ENCODE measurements around the gene BMP8A.
"Not testable (repeated sequence)": the region's sequence is repeated elsewhere in the genome, so short reads cannot be mapped to it uniquely, and the experiment has no call there.

BMP8A gene

DNA sequence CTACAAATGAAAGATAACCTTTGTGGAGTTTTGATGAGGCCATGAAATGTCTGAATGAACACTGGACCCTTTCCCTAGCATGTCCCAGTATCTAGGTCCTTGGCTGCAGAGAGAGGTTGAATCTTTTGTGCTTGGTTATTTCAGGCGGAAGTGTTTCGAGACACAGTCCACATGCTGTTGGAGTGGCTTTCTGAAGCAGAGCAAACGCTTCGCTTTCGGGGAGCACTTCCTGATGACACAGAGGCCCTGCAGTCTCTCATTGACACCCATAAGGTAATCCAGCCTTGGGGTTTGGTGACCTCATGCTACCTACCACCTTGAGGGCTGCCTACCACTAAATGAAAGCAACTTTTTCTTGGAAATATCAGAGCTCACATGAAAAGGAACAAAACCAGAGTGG lies 38.9 kb upstream of the BMP8A start:
- TF ChIP-seq, protein P1, sequence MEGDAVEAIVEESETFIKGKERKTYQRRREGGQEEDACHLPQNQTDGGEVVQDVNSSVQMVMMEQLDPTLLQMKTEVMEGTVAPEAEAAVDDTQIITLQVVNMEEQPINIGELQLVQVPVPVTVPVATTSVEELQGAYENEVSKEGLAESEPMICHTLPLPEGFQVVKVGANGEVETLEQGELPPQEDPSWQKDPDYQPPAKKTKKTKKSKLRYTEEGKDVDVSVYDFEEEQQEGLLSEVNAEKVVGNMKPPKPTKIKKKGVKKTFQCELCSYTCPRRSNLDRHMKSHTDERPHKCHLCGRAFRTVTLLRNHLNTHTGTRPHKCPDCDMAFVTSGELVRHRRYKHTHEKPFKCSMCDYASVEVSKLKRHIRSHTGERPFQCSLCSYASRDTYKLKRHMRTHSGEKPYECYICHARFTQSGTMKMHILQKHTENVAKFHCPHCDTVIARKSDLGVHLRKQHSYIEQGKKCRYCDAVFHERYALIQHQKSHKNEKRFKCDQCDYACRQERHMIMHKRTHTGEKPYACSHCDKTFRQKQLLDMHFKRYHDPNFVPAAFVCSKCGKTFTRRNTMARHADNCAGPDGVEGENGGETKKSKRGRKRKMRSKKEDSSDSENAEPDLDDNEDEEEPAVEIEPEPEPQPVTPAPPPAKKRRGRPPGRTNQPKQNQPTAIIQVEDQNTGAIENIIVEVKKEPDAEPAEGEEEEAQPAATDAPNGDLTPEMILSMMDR (IDR thresholded peaks at IDR 0.05; ENCODE audit: insufficient read depth, missing control alignments), result no peak
- FAIRE-seq (no peak), DNase-seq (ENCODE audit: insufficient read length, low spot score) (no peak)

DNA sequence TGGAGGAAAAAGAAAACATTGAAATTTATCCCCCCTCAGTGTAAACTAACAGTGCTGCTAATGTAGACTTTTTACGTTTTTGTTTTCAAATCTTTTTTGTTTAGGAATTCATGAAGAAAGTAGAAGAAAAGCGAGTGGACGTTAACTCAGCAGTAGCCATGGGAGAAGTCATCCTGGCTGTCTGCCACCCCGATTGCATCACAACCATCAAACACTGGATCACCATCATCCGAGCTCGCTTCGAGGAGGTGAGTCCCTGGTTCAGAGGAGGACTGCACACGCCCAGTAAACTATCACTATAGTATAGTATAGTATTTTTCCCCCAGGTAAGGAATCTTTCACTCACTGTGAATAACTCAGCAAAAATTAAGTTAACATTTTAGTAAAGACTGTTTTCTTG lies 37.8 kb upstream of the BMP8A start:
- FAIRE-seq, result no peak
- TF ChIP-seq, protein P1 (IDR thresholded peaks at IDR 0.05; ENCODE audit: insufficient read depth, missing control alignments), result no peak
- DNase-seq (ENCODE audit: insufficient read length, low spot score), result no peak

DNA sequence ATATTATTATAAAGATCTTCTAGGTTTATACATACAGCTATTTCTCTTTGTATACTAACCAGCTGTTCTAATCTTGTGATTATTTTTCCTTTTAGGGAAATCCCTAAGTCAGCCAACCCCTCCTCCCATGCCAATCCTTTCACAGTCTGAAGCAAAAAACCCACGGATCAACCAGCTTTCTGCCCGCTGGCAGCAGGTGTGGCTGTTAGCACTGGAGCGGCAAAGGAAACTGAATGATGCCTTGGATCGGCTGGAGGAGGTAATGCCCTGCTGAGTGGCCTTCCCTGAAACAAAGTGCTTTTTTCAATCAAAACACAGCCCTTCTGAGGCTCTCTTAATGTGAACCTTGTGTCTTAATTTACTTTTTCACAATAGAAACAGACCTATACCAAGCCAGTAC lies 32.4 kb upstream of the BMP8A start:
- FAIRE-seq, result no peak
- TF ChIP-seq, protein P1 (IDR thresholded peaks at IDR 0.05; ENCODE audit: insufficient read depth, missing control alignments), result no peak
- DNase-seq (ENCODE audit: insufficient read length, low spot score), result no peak

DNA sequence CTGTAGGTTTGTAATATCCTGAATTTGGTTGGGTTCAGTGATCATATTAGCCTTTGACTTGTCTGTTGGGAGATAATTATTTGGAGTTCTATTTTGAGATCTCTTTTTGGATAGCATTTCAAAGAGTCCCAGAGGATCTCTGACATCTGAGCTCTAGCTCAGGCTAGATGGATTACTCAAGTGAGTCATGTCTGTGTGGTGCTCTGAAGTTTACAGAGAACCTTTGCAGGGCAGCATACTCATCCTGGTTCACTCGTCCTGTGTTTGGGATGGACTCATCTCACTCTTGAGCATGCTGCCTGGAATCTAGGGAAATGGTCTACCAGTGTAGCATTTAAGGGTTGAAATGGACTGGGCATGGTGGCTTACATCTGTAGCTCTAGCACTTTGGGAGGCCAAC lies 29.4 kb upstream of the BMP8A start:
- TF ChIP-seq, protein P1 (IDR thresholded peaks at IDR 0.05; ENCODE audit: insufficient read depth, missing control alignments), result no peak
- FAIRE-seq (no peak), DNase-seq (ENCODE audit: insufficient read length, low spot score) (no peak)

DNA sequence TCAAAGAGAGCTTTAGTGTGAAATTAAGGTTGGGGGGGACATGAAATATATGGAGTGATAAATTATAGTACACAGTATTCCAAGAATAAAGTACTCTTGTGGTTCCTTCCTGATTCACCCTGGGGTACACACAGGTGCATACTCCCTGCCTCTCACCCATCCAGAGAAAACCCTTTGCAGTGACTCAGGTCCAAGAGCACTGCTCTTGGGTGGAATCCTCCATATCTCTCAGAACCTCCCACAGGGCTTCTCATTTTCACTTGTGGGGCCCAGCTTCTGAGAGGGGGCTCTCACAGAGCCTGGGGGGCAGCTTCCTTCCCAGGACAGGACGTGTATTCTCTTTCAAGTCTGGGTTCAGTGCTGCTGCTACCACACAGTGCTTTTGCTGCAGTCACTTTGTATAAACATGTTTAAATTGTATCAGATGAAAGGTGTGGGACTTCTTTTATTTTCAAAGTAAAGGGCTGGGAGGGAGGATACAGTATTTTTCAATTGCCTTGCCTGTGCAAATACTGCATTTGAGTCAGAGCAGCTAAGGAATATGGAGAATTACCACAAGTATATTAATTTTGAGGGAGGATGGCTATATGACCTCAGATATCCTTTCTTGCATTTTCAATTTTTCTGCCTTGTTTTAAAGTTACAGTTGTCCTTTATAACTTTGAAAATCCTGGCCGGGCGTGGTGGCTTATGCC lies 24.9 kb upstream of the BMP8A start:
- FAIRE-seq (no peak), DNase-seq (ENCODE audit: insufficient read length, low spot score) (no peak)
- TF ChIP-seq, protein P1 (IDR thresholded peaks at IDR 0.05; ENCODE audit: insufficient read depth, missing control alignments), result no peak

DNA sequence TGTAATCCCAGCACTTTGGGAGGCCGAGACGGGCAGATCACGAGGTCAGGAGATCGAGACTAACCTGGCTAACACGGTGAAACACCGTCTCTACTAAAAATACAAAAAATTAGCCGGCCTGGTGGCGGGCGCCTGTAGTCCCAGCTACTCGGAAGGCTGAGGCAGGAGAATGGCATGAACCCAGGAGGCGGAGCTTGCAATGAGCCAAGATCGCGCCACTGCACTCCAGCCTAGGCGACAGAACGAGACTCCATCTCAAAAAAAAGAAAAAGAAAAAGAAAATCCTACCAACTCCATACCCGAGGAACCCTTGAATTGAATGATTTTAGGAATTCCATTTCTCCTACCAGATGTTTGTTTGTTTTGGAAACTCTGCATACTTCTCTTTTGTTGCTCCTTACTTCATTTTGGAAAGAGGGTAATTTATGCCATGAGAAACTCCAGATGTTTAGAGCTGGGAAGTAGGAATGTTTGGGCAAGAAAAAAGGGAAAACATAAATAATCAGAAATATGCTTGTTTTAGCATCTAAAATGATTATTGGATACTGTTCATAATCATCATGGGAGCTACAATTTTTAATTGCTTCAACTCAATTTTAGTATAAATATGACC lies 24.2 kb upstream of the BMP8A start:
- FAIRE-seq; DNase-seq (ENCODE audit: insufficient read length, low spot score): not testable (repeated sequence)

DNA sequence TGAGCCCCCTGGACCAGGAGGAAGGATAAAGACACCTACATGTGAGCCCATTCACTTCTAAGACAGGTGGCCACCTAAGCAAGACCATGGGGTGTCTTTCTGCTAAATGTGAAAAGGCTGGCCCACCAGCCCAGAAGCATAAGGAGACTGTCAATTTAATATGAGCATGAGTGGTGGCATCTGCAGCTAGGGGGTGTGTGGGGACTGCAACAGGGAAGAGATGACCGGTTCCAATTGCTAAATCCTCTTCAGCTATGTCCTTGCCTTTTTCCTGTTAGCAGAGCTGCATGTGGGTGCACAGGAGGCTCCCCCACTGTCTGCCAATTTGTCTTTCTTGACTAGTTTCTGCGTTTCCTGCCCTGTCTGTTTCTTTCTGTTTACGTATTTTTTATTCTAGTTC lies 22.3 kb upstream of the BMP8A start:
- TF ChIP-seq, protein P1 (IDR thresholded peaks at IDR 0.05; ENCODE audit: insufficient read depth, missing control alignments), result no peak
- no peak for DNase-seq (ENCODE audit: insufficient read length, low spot score)
- no peak for FAIRE-seq
